HTERT RPE-1 (cell line): Measurements from ENCODE around the gene SPPL2B.

Experiments used
- in situ Hi-C: fragments of 300-500 bp; cut with MboI; formaldehyde crosslinking; loops from 4 replicates; pipeline ENCODE4 v1.14.3; 2020; ENCODE audit warnings: low sequenced_read_pairs

The SPPL2B gene

DNA sequence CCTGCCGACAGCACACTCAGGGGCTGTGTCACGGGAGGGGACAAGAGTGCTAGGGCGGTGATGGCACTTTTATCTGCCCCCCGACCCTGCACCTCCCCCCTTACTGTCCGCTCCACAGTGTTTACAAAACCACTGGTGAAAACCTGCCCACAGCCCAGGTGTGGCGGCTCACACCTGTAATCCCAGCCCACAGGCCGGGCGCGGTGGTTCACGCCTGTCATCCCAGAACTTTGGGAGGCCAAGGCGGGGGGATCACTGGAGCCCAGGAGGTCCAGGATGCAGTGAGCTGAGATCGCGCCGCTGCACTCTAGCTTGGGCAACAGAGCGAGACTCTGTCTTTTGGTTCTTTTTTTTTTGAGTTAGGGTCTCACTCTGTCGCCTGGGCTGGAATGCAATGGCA is 32.3 kb upstream of the SPPL2B start:
- in situ Hi-C loops: no loop called here

- in situ Hi-C loops: no loop called here
Measured at GRCh38 chr19:2300533-2300932, 28.0 kb upstream of the SPPL2B start.

- in situ Hi-C loops: no loop called here
Measured at GRCh38 chr19:2302319-2303210, 25.9 kb upstream of the SPPL2B start.

DNA sequence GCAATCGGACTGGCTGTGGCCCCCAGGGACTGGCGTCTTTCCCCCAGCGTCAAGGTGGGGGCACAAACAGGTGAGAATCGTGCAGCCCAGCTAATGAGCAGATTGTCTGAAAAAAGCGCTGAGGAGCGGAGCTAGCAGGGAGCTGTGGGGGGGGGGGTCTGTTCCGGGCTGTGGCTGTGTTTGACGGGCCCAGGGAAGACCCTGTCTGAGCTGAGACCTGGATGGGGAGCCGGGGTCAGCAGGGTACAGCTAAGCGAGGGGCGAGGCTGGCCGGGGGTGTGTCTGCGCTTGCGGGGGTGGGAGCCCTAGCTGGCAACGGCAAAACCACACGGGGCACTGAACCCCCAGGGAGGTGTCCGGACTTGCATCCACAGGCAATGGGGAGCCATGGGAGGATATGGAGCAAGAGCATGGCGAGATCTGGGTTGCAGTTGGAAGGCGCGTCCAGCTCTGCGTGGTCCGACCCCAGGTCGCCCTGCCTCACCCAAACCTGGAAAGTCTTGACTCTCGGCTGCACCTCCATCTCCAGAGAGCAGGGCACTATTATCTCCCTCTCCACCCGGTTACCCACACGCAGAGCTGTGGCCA is 25.2 kb upstream of the SPPL2B start:
- in situ Hi-C loops: no loop called here

DNA sequence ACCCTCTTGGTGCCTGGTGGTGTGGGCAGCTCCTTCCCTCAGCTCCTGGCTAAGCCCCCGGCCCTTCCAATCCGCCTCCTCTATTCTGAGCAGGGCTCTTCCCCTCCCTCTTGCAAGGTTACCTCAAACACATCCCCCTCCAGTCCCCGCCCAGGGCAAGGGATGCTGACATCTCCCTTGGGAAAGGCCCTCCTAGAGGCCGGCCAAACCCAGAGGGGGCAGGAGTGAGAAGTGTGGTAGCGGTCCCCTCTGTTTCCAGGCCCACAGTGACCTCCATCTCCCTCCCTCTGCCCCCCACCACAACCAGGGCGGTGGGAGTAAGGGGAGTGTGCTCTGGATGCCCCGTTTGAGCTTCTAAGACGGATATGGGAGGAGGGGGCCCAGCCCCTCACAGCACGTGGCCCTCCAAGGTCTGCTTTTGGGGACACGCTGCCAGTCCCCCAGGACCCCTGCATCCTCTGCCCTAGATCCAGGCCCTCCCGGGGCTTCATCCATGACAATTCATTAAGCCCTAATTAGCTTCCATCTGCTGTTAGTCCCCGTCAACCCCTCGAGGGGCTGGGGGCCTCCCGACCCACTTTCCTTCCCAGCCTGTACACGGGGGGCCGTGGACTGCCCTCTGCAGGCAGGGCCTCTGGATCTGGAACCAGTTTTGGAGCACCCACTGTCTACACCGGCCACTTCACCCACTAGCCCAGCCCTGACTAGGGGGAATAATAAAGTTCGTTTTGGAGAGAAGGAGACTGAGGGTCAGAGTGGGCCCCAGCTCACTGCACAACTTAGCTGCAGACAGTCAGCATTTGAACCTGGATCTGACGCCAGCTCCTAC is 22.8 kb upstream of the SPPL2B start:
- in situ Hi-C loops: no loop called here

GRCh38 chr19:2306281-2306806 is 22.1 kb upstream of the SPPL2B start:
- in situ Hi-C loops: no loop called here

GRCh38 chr19:2306971-2307370 is 21.5 kb upstream of the SPPL2B start:
- in situ Hi-C loops: no loop called here

DNA sequence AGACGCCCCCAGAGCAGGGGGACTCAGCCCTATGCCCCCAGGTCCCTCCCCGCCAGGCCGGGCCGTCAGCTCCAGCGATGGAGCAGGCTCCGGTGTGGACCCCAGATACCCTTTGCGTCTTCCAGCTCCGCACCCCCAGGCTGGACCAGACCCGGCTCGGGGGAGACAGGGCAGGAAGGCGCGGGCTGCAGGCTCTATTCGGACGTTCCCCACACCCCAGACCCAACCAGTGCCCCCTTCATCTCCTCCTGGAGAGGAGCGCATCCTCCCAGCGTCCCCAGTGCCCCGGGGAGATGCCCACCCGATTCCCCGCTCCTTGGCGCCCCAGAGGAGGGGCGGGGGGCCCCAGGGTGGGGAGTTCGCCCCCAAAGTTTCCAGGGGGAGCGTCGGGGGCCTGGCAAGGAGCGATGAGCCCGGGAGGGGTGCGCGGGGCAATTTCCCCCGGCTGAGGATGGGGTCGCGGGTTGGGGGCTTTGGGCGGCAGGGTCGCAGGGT is 20.9 kb upstream of the SPPL2B start:
- in situ Hi-C loops: no loop called here

- in situ Hi-C loops: no loop called here
Measured at GRCh38 chr19:2308114-2308556, 20.3 kb upstream of the SPPL2B start, which contains the start of gene LINGO3. LINGO3 (minus strand) TSS chr19:2308154; CDS start chr19:2291776, 16,378 bp downstream.

GRCh38 chr19:2309734-2310362 is 18.6 kb upstream of the SPPL2B start:
- in situ Hi-C loops: no loop called here

DNA sequence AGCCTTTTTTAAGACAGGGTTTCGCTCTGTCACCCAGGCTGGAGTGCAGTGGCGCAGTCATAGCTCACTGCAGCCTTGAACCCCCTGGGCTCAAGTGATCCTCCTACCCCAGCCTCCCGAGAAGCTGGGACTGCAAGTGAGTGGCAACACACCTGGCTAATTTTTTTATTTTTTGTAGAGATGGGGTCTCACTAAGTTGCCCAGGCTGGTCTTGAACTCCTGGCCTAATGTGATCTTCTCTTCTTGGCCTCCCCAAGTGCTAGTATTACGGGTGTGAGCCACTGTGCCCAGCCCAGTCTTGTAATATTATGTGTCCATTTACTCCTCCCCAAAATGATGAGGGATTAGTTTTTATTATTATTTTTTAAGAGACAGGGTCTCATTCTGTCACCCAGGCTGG is 17.4 kb upstream of the SPPL2B start:
- in situ Hi-C loops: no loop called here

DNA sequence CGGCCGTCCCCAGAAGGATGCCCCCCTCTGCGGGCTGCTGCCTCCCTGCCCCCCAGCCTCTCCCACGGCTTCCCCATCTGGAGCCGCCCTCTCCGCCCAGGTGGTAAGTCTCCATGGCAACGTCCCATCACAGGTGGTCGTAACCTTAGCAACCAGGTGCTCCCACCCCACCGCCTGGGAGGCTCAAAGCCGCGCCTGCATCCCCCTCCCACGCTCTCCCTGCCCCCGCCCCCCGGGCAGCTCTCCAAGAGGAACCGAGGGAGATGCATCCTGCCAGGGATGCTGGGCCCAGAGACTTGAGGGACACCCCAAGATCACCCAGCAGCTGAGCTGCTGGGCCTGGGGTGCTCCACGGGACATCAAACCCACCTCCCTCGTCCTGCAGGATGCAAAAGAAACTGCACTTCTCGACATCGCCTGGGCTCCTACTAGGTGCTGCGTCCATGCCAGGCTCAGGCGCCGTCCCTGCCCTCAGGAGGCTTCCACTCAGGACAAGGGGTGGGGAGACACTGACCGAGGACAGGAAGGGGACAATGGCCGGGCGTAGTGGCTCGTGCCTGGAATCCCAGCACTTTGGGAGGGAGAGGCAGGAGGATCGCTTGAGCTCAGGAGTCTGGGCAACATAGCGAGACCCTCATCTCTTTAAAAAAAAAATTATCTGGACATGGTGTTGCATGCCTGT is 15.5 kb upstream of the SPPL2B start:
- in situ Hi-C loops: no loop called here

GRCh38 chr19:2315121-2315817 is 13.2 kb upstream of the SPPL2B start:
- in situ Hi-C loops: no loop called here

- in situ Hi-C loops: no loop called here
Measured at GRCh38 chr19:2315818-2316353, 12.6 kb upstream of the SPPL2B start.

DNA sequence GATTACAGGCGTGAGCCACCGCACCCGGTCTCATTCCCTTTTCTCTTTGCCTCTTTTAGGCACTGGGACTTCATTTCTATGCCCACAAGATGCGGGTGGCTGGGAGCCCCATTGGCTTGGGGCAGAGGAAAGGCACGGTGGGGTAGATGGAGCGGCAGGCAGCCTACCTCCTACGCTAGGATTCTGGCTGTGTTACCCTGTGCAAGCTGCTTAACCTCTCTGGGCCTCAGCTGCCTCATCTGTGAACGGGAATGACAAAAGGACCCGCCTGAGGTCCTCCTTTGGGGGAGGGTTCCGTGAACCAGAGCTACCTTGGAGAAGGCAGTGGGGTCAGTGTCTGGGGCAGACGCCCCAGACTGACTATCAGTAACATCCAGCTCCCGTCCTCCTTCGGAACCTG is 11.2 kb upstream of the SPPL2B start:
- in situ Hi-C loops: no loop called here

GRCh38 chr19:2317756-2318155 is 10.7 kb upstream of the SPPL2B start:
- in situ Hi-C loops: no loop called here

GRCh38 chr19:2318923-2319322 is 9.6 kb upstream of the SPPL2B start:
- in situ Hi-C loops: no loop called here

DNA sequence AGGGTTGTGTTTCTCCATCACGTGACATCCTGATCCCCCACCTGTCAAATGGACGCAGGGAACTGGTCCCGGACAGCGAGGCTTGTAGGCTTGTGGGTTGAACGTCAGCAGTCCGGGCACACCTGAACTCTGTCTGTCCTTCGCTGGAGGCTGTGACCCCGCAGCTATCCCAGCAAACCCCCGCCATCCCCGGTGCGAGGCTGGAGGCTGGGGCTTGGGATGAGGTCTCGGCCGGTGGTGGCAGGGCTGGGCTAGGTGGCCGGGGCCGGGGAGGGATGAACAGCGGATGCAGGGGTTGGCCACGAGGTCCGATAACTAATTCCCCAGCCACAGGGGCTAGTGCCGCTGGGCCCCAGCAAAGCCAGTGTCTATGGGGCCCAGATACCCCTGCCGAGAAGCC is 8.9 kb upstream of the SPPL2B start:
- in situ Hi-C loops: no loop called here

DNA sequence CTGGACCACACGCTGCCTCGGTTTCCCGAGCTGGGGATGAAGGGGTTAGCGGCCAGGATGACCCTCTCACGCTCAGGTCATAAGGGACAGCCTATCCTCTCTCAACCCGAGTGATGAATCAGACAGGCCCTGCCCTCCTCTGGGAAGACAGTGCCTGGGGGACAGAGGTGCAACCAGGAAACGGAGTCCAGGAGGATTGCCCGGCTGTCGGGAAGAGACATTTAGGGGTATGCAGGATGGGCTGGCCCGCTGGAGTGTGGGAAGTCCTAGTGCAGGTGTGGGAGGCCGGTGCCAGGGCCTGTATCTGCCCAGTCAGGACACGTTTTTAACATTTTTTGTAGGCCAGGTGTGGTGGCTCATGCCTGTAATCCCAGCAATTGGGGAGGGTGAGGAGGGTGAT is 8.4 kb upstream of the SPPL2B start:
- in situ Hi-C loops: no loop called here
